ENCODE measurements around the gene ESR1.

Gene ESR1

GRCh38 chr6:151803743-151804142, 3.7 kb upstream of the ESR1 start:
- DNase-seq (ENCODE audit: insufficient read length, low spot score): no peak
- TF ChIP-seq CTCF (IDR thresholded peaks at IDR 0.05; ENCODE audit: insufficient read depth, missing control alignments): no peak
- FAIRE-seq: no peak

GRCh38 chr6:151804585-151805285, 2.7 kb upstream of the ESR1 start:
- no peak for TF ChIP-seq CTCF (IDR thresholded peaks at IDR 0.05; ENCODE audit: insufficient read depth, missing control alignments)
- FAIRE-seq: no peak

GRCh38 chr6:151805286-151805840, 2.1 kb upstream of the ESR1 start:
- FAIRE-seq (no peak), DNase-seq (ENCODE audit: insufficient read length, low spot score) (no peak)
- TF ChIP-seq CTCF (IDR thresholded peaks at IDR 0.05; ENCODE audit: insufficient read depth, missing control alignments): no peak

More at GRCh38 chr6:151804585-151805285, 2.7 kb upstream of the ESR1 start:
- DNase-seq (ENCODE audit: insufficient read length, low spot score): no peak

GRCh38 chr6:151806757-151807512, 547 bp upstream of the ESR1 start:
- DNase-seq (ENCODE audit: insufficient read length, low spot score) (no peak), FAIRE-seq (no peak)
- TF ChIP-seq CTCF (IDR thresholded peaks at IDR 0.05; ENCODE audit: insufficient read depth, missing control alignments): no peak

- FAIRE-seq (no peak), DNase-seq (ENCODE audit: insufficient read length, low spot score) (no peak)
- TF ChIP-seq CTCF (IDR thresholded peaks at IDR 0.05; ENCODE audit: insufficient read depth, missing control alignments): no peak
These were observed 1.1 kb downstream of the ESR1 start for GRCh38 chr6:151808371-151809241.

- TF ChIP-seq CTCF (IDR thresholded peaks at IDR 0.05; ENCODE audit: insufficient read depth, missing control alignments): no peak
- FAIRE-seq (no peak), DNase-seq (ENCODE audit: insufficient read length, low spot score) (no peak)
These were observed 3.6 kb downstream of the ESR1 start for GRCh38 chr6:151811081-151811480.

All from D721Med (cell line).